Muscle of arm (tissue), 12 donors: ENCODE results near the gene KDM2A. TPM values are rescaled to one million over a fixed set of nuclear protein-coding genes. Genes with fewer than 3 reads are reported as not detected.

Experiments used
- DNase-seq: peaks from one replicate; pipeline ENCODE4 v3.0.0-alpha.2; 2013
- polyA plus RNA-seq, 12 donors: library from polyadenylated mRNA; unstranded; fragments of 120-200 nt; gene quantifications; one replicate each; pipeline ENCODE4 v1.2.1, GENCODE V29; 2013; ENCODE audit not compliant: insufficient read length in 12 of 12

Gene KDM2A
- polyA plus RNA-seq, 12 donors, result 51.7 to 115 (median 57.1) TPM

DNA sequence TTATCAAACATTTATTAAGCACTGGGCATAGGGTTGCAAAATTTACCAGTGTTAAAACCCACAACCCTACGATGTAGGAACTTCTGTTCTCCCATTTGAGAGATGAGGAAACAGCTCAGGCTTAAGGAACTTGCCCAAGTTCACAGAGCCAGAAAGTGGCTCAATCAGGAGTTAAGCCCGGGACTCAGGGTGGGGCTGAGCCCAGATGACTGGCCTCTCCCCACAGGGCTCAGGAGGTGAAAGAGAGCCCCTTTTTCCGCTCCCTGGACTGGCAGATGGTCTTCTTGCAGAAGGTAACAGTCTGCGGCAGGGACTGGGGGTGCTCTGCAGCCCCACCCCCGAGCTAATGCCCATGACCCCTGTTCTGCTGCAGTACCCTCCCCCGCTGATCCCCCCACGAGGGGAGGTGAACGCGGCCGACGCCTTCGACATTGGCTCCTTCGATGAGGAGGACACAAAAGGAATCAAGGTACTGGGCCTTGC lies 164.5 kb downstream of the KDM2A start:
- no peak for DNase-seq

DNA sequence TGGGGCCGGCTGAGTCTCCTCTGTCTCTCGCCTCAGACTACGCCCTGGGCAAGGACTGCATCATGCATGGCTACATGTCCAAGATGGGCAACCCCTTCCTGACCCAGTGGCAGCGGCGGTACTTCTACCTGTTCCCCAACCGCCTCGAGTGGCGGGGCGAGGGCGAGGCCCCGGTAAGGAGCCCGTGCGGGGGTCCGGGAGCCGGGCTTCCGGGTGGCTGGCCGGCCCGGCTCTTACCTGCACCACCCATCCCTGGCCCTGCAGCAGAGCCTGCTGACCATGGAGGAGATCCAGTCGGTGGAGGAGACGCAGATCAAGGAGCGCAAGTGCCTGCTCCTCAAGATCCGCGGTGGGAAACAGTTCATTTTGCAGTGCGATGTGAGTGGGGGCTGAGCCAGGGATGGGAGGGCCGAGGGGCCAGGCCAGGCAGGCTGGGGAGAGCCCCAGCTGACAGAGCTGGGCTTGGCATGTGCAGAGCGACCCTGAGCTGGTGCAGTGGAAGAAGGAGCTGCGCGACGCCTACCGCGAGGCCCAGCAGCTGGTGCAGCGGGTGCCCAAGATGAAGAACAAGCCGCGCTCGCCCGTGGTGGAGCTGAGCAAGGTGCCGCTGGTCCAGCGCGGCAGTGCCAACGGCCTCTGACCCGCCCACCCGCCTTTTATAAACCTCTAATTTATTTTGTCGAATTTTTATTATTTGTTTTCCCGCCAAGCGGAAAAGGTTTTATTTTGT lies 165.9 kb downstream of the KDM2A start:
- DNase-seq, result no peak

- DNase-seq, result no peak
Observed at GRCh38 chr11:67285541-67286498, 166.8 kb downstream of the KDM2A start.

GRCh38 chr11:67286621-67287333 lies 167.7 kb downstream of the KDM2A start:
- no peak for DNase-seq

GRCh38 chr11:67287355-67288197 lies 168.5 kb downstream of the KDM2A start:
- no peak for DNase-seq

DNA sequence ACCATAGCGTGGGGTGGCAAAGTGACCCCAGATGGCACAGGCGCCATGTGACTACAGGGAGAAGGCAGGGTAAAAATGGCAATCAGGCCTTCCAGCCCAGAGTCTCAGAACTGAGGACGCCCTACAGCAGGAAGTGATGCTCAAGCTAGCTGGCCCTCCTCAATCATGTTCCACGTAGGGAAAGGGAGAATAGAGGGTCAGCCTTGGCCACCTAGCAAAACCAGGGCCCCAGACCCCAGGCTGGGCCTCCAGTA lies 169.1 kb downstream of the KDM2A start:
- no peak for DNase-seq

DNA sequence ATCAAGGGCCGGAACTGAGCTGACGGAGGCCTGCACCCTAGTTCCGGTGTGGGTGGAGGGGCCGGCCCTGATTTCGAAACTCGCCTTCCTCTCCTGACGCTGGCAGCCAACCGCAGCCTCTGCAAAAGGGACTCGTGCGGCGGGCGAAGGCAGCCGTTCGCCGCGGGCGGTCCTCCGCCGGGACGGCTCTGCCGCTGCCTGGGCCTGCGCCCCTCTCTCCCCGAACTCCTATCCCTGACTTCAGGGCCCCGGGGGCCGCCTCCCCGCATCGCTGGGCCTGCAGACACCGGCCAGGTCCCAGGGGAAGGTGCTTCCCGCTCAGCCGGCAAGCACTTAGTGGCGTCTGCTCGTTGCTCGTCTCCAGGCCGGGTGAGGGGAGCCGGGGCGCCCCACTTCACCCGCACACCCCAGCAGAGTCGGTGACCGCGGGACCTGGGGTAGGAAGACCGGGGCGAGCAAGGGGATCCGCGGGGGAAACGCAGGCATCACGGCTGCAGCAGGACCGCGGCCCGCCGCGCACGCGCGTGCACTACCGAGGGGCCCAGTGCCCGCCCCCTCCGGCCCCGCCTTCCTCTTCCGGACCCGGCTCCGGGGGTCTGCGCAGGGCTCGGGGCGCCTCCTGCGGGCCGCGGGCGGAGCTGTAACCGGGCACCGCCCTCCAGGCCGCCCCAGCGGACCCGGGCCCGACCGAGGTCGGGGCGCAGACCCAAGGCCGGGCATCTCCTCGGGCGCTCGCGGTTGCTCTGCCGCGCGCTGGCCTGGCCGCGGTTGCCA lies 169.6 kb downstream of the KDM2A start:
- peak; percentile 90 for DNase-seq

GRCh38 chr11:67289226-67289650 lies 170.2 kb downstream of the KDM2A start, which contains the start of gene ANKRD13D:
Gene ANKRD13D, plus strand, starts transcription at chr11:67289303. Its CDS starts 158 bp downstream, at chr11:67289461.
- DNase-seq, result no peak

GRCh38 chr11:67289651-67290479 lies 170.8 kb downstream of the KDM2A start:
- DNase-seq, result no peak

GRCh38 chr11:67290801-67291200 lies 171.7 kb downstream of the KDM2A start:
- no peak for DNase-seq

GRCh38 chr11:67291481-67292381 lies 172.7 kb downstream of the KDM2A start:
- DNase-seq, result no peak

- no peak for DNase-seq
Observed at GRCh38 chr11:67292671-67293070, 173.6 kb downstream of the KDM2A start.

GRCh38 chr11:67293090-67293489 lies 174.0 kb downstream of the KDM2A start:
- no peak for DNase-seq

GRCh38 chr11:67295846-67296245 lies 176.8 kb downstream of the KDM2A start:
- no peak for DNase-seq

GRCh38 chr11:67298786-67299185 lies 179.7 kb downstream of the KDM2A start:
- DNase-seq, result no peak

DNA sequence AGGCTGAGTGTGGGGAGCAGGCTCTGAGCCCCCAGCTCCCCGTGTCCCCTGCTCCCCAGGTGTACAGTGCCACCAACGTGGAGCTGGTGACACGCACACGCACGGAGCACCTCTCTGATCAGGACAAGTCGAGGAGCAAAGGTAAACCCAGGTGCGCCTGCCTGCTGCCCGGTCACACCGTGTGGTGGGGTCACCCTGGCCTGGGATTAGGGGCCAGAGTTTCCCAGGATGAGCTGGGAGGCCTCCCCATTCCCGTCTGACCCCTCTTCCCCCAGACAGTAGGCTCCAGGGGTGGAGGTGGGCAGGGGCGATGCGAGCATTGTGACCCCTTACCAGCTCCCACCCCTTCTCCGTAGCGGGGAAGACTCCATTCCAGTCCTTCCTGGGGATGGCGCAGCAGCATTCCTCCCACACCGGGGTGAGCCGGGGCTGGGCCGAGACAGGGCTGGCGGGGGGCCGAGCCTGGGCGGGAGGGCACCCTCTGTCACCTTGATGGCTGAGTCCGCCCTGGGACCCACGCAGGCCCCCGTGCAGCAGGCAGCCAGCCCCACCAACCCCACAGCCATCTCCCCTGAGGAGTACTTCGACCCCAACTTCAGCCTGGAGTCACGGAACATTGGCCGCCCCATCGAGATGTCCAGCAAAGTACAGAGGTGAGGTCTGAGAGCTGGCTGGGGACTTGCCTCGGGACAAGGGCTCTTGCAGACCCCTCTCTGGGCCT lies 180.6 kb downstream of the KDM2A start:
- DNase-seq, result no peak

DNA sequence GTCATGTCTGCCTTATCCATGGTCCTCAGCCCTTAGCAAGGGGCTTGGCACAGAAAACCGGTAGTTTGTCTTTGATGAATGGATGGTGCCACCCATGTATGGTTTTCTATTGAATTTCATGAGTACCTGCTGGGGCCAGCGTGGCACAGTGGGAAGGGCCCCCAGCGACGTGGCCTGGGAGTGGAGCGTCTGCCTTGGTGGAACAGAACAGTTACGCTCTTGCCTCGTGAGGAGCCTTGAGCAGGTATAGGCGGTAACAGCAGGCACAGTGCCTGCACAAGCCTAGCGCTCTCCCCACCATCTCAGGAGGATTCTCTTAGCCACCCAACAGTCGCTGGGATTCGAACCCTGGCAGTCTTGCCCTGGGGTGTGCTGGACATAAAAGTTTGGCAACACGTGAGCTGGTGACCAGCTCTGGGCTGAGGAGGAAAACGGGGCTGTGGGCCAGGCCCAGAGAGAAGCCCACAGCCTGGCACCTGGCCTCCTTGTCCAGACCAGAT lies 181.2 kb downstream of the KDM2A start:
- DNase-seq, result no peak
